HEK293 (cell line): Measurements from ENCODE around the gene KXD1.
A peak's percentile ranks its signal among the peaks of the same experiment; 100 is the strongest.

Experiments
- ELK4 ChIP-seq: IDR thresholded peaks from 2 replicates; pipeline ENCODE4 v1.6.1; 2011; ENCODE audit warnings: mild to moderate bottlenecking, low read depth, low read length, borderline replicate concordance
- GLI4 ChIP-seq: fragments of 450-650 bp; formaldehyde crosslinking; IDR thresholded peaks from 2 replicates; pipeline ENCODE4 v1.5.1; 2016; ENCODE audit warnings: missing biosample characterization, missing genetic modification characterization
- INSM2 ChIP-seq: fragments of 450-650 bp; formaldehyde crosslinking; IDR thresholded peaks from 2 replicates; pipeline ENCODE4 v1.5.1; 2016; ENCODE audit warnings: missing biosample characterization, missing genetic modification characterization
- KLF10 ChIP-seq: fragments of 450-650 bp; IDR thresholded peaks from 2 replicates; pipeline ENCODE4 v1.5.1; 2018; ENCODE audit warnings: missing biosample characterization, mild to moderate bottlenecking, missing genetic modification characterization
- KLF16 ChIP-seq: fragments of 450-650 bp; formaldehyde crosslinking; IDR thresholded peaks from 2 replicates; pipeline ENCODE4 v1.5.1; 2017; ENCODE audit warnings: missing biosample characterization, missing genetic modification characterization
- KLF9 ChIP-seq: fragments of 450-650 bp; formaldehyde crosslinking; IDR thresholded peaks from 2 replicates; pipeline ENCODE4 v1.5.1; 2016; ENCODE audit warnings: missing biosample characterization, missing genetic modification characterization, low read depth
- MZF1 ChIP-seq: fragments of 450-650 bp; formaldehyde crosslinking; IDR thresholded peaks from 2 replicates; pipeline ENCODE4 v1.5.1; 2017; ENCODE audit warnings: missing biosample characterization, missing genetic modification characterization, borderline replicate concordance
- PRDM1 ChIP-seq: fragments of 450-650 bp; formaldehyde crosslinking; IDR thresholded peaks from 2 replicates; pipeline ENCODE4; 2016; ENCODE audit warnings: missing biosample characterization, missing genetic modification characterization
- REPIN1 ChIP-seq: fragments of 450-650 bp; formaldehyde crosslinking; IDR thresholded peaks from 2 replicates; pipeline ENCODE4 v1.5.1; 2017; ENCODE audit warnings: missing biosample characterization, missing genetic modification characterization, low read depth
- ZBTB11 ChIP-seq: fragments of 450-650 bp; formaldehyde crosslinking; conservative IDR thresholded peaks from 2 replicates; pipeline ENCODE4 v1.5.1; 2016; ENCODE audit warnings: low read depth, missing biosample characterization, missing genetic modification characterization
- ZFHX2 ChIP-seq: fragments of 450-650 bp; formaldehyde crosslinking; conservative IDR thresholded peaks from 2 replicates; pipeline ENCODE4 v1.5.1; 2016; ENCODE audit warnings: missing biosample characterization, missing genetic modification characterization
- ZNF155 ChIP-seq: fragments of 450-650 bp; formaldehyde crosslinking; IDR thresholded peaks from 2 replicates; pipeline ENCODE4 v1.5.1; 2016; ENCODE audit warnings: missing biosample characterization, missing genetic modification characterization
- ZNF19 ChIP-seq: fragments of 450-650 bp; formaldehyde crosslinking; IDR thresholded peaks from 2 replicates; pipeline ENCODE4; 2016; ENCODE audit warnings: missing biosample characterization, missing genetic modification characterization, low read depth
- ZNF221 ChIP-seq: fragments of 450-650 bp; formaldehyde crosslinking; IDR thresholded peaks from 2 replicates; pipeline ENCODE4 v1.5.1; 2017; ENCODE audit warnings: missing biosample characterization, missing genetic modification characterization, borderline replicate concordance
- ZNF23 ChIP-seq: fragments of 450-650 bp; formaldehyde crosslinking; IDR thresholded peaks from 2 replicates; pipeline ENCODE4 v1.5.1; 2016; ENCODE audit warnings: missing biosample characterization, missing genetic modification characterization, borderline replicate concordance
- ZNF335 ChIP-seq: fragments of 450-650 bp; formaldehyde crosslinking; conservative IDR thresholded peaks from 2 replicates; pipeline ENCODE4 v1.5.1; 2016; ENCODE audit warnings: missing biosample characterization, missing genetic modification characterization
- ZNF341 ChIP-seq: fragments of 450-650 bp; formaldehyde crosslinking; IDR thresholded peaks from 2 replicates; pipeline ENCODE4; 2016; ENCODE audit warnings: low read depth, missing biosample characterization, missing genetic modification characterization
- ZNF37A ChIP-seq: fragments of 450-650 bp; IDR thresholded peaks from 2 replicates; pipeline ENCODE4 v1.5.1; 2018; ENCODE audit warnings: missing biosample characterization, missing genetic modification characterization
- ZNF391 ChIP-seq: fragments of 450-650 bp; formaldehyde crosslinking; IDR thresholded peaks from 2 replicates; pipeline ENCODE4 v1.5.1; 2016; ENCODE audit warnings: low read depth, missing biosample characterization, missing genetic modification characterization, borderline replicate concordance
- ZNF416 ChIP-seq: fragments of 450-650 bp; formaldehyde crosslinking; IDR thresholded peaks from 2 replicates; pipeline ENCODE4 v1.5.1; 2016; ENCODE audit warnings: missing biosample characterization, missing genetic modification characterization
- ZNF510 ChIP-seq: fragments of 450-650 bp; formaldehyde crosslinking; IDR thresholded peaks from 2 replicates; pipeline ENCODE4 v1.5.1; 2018; ENCODE audit warnings: mild to moderate bottlenecking, missing genetic modification characterization, missing biosample characterization; ENCODE audit not compliant: insufficient replicate concordance
- ZNF544 ChIP-seq: fragments of 450-650 bp; formaldehyde crosslinking; IDR thresholded peaks from 2 replicates; pipeline ENCODE4 v1.5.0; 2017; ENCODE audit warnings: missing biosample characterization, missing genetic modification characterization
- ZNF670 ChIP-seq: fragments of 450-650 bp; formaldehyde crosslinking; IDR thresholded peaks from 2 replicates; pipeline ENCODE4 v1.5.1; 2016; ENCODE audit warnings: missing biosample characterization, missing genetic modification characterization, low read depth
- ZNF768 ChIP-seq: fragments of 450-650 bp; formaldehyde crosslinking; IDR thresholded peaks from 2 replicates; pipeline ENCODE4 v1.5.1; 2018; ENCODE audit warnings: missing biosample characterization, mild to moderate bottlenecking, missing genetic modification characterization
- ZNF776 ChIP-seq: fragments of 450-650 bp; formaldehyde crosslinking; IDR thresholded peaks from 2 replicates; pipeline ENCODE4 v1.5.0; 2017; ENCODE audit warnings: missing biosample characterization, missing genetic modification characterization, borderline replicate concordance
- ZSCAN4 ChIP-seq: fragments of 450-650 bp; formaldehyde crosslinking; IDR thresholded peaks from 2 replicates; pipeline ENCODE4 v1.5.1; 2017; ENCODE audit warnings: missing biosample characterization, missing genetic modification characterization
- ZXDB ChIP-seq: fragments of 450-650 bp; formaldehyde crosslinking; IDR thresholded peaks from 2 replicates; pipeline ENCODE4 v1.5.1; 2016; ENCODE audit warnings: missing biosample characterization, missing genetic modification characterization
- TF ChIP-seq, protein P1 (sequence below): fragments of 450-650 bp; formaldehyde crosslinking; IDR thresholded peaks from 2 replicates; pipeline ENCODE4 v1.5.1; 2016; ENCODE audit warnings: missing biosample characterization, missing genetic modification characterization
- TF ChIP-seq, protein P2 (sequence below): fragments of 450-650 bp; formaldehyde crosslinking; IDR thresholded peaks from 2 replicates; pipeline ENCODE4 v1.5.1; 2016; ENCODE audit warnings: missing biosample characterization, missing genetic modification characterization

KXD1 gene

DNA sequence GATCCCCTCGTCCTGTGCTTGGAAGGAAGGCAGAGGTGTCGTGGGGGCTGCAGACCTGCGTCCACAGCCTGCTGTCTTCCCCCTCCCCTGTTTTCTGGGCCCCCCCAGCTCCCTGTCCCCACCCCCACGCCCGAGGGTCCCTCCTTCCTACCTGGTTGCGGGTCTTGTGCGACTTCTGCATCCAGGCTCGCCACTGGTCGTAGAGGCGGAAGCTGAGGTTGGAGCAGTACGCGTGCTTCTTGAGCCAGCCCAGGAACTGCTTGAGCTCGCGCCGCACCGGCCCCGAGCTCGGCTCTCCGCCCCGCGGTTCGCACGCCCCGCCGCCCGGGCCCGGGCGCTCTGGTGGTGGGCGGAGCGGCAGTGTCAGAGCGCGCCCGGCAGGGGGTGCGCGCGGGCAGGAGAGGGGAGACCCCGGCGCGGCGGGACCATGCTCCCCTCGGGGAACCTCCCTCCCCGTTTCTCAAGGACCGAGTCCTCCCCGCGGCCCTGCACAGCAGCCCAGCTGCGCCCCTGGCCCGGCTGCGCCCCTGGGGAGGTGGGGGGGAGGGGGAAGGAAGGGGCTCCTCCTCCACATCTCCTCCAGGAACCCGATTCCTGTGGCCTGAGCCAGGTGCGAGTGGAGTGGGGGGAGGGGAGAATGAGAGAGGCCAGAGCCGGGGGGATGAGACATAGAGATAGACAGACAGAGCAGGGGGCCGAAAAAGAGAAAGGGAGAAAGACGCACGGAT lies 36.6 kb downstream of the KXD1 start (continued):
- TF ChIP-seq ZNF416 (tag by site-specific recombination) (no peak), ZNF19 (tag by site-specific recombination) (no peak), ZNF544 (no peak), ZNF37A (tag by site-specific recombination) (no peak), ZNF768 (tag by site-specific recombination) (no peak), ZNF776 (tag by site-specific recombination) (no peak), ZBTB11 (tag by site-specific recombination) (peak; percentile 19; the same call in 1 of the 2 replicates), KLF16 (tag by site-specific recombination) (no peak), KLF10 (0 out of 2 replicates have a peak, but pooled peaks have one; percentile 66), MZF1 (tag by site-specific recombination) (no peak), ELK4 (no peak), INSM2 (no peak), ZNF155 (tag by site-specific recombination) (no peak), REPIN1 (no peak), ZNF510 (tag by site-specific recombination) (no peak), ZNF335 (tag by site-specific recombination) (no peak), ZNF670 (tag by site-specific recombination) (no peak), ZXDB (peak; percentile 38; the same call in 1 of the 2 replicates), ZNF391 (no peak), ZNF23 (tag by site-specific recombination) (no peak), ZNF341 (peak; percentile 44; the same call in 1 of the 2 replicates), GLI4 (tag by site-specific recombination) (no peak), ZNF221 (no peak), KLF9 (peak; percentile 53; the same call in 1 of the 2 replicates), PRDM1 (tag by site-specific recombination) (peak; percentile 55), ZSCAN4 (tag by site-specific recombination) (no peak), ZFHX2 (tag by site-specific recombination) (peak; percentile 53)
- TF ChIP-seq, protein P1, sequence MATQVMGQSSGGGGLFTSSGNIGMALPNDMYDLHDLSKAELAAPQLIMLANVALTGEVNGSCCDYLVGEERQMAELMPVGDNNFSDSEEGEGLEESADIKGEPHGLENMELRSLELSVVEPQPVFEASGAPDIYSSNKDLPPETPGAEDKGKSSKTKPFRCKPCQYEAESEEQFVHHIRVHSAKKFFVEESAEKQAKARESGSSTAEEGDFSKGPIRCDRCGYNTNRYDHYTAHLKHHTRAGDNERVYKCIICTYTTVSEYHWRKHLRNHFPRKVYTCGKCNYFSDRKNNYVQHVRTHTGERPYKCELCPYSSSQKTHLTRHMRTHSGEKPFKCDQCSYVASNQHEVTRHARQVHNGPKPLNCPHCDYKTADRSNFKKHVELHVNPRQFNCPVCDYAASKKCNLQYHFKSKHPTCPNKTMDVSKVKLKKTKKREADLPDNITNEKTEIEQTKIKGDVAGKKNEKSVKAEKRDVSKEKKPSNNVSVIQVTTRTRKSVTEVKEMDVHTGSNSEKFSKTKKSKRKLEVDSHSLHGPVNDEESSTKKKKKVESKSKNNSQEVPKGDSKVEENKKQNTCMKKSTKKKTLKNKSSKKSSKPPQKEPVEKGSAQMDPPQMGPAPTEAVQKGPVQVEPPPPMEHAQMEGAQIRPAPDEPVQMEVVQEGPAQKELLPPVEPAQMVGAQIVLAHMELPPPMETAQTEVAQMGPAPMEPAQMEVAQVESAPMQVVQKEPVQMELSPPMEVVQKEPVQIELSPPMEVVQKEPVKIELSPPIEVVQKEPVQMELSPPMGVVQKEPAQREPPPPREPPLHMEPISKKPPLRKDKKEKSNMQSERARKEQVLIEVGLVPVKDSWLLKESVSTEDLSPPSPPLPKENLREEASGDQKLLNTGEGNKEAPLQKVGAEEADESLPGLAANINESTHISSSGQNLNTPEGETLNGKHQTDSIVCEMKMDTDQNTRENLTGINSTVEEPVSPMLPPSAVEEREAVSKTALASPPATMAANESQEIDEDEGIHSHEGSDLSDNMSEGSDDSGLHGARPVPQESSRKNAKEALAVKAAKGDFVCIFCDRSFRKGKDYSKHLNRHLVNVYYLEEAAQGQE (tag by site-specific recombination) = no peak
- TF ChIP-seq, protein P2, sequence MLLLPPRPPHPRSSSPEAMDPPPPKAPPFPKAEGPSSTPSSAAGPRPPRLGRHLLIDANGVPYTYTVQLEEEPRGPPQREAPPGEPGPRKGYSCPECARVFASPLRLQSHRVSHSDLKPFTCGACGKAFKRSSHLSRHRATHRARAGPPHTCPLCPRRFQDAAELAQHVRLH (tag by site-specific recombination) = no peak
- TF ChIP-seq, all 188 proteins: peak for 35
